ENCODE results near the gene HOXA6.

HOXA6 gene

GRCh38 chr7:27148756-27149641, 1.4 kb upstream of the HOXA6 start:
- Mint-ChIP-seq H3K9me3 (no peaks in the 10 kb centered on the region), H3K36me3 (ENCODE audit: low read depth) (peaks cover 68% of the 10 kb centered on the region), H3K27ac (peak overlapping the region; percentile 97 to 100 (median 99)), H3K4me1 (peaks cover 60% of the 10 kb centered on the region), H3K27me3 (ENCODE audit: low read depth) (no peaks in the 10 kb centered on the region), H3K4me3 (peak overlapping the region; percentile 95 to 98 (median 96))
- no peak for TF ChIP-seq CTCF (IDR thresholded peaks at IDR 0.05; ENCODE audit: unreplicated experiment in 3 of 3)

- Mint-ChIP-seq H3K4me3 (peak overlapping the region; percentile 95 to 98 (median 96)), H3K4me1 (peaks cover 59% of the 10 kb centered on the region), H3K36me3 (ENCODE audit: low read depth) (peaks cover 71% of the 10 kb centered on the region), H3K27me3 (ENCODE audit: low read depth) (no peaks in the 10 kb centered on the region), H3K27ac (peak overlapping the region; percentile 97 to 100 (median 99)), H3K9me3 (no peaks in the 10 kb centered on the region)
- TF ChIP-seq CTCF (IDR thresholded peaks at IDR 0.05; ENCODE audit: unreplicated experiment in 3 of 3) = no peak
Observed at GRCh38 chr7:27148031-27148755, 619 bp upstream of the HOXA6 start.

DNA sequence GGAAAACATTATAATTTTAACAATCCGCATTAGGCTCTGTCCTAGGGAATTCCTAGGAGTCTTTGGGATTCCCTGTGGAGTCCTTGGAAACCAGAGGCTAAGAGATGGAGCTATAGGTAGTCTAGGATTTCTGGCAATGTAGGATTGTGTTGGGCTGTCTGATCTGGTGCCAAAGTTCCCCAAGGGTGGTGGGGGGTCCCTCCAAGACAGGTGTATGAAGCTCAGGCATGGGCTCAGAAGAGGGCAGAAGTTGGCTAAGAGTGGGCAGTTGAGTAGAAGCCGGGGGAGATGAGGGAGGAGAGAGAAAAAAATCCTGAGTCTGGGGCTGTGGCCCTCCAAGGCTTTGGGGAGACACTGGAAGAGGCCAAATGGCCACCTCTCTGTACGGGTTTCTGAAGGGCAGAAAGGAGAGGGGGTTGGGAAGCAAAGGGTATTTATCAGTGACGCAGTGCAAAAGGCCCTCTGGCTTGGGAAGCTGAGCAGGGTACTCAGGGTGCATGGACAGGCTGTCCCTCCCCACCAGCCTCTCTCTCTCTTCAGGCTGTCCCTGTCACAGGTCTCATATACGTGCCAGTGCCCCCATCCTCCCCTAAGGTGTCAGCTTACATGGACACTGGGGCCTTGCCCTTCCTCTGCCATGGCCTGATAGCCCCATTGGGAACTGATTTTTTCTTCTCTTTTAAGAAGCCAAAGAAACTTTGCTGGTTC, 929 bp downstream of the HOXA6 start:
- peak overlapping the region; percentile 97 to 100 (median 99) for H3K27ac Mint-ChIP-seq
- peaks cover 8% of the 10 kb centered on the region for H3K27me3 Mint-ChIP-seq (ENCODE audit: low read depth)
- no peaks in the 10 kb centered on the region for H3K9me3 Mint-ChIP-seq
- peaks cover 82% of the 10 kb centered on the region for H3K36me3 Mint-ChIP-seq (ENCODE audit: low read depth)
- H3K4me3 Mint-ChIP-seq = peak overlapping the region; percentile 95 to 98 (median 96)
- TF ChIP-seq CTCF (IDR thresholded peaks at IDR 0.05; ENCODE audit: unreplicated experiment in 3 of 3) = no peak
- H3K4me1 Mint-ChIP-seq = peaks cover 61% of the 10 kb centered on the region

GRCh38 chr7:27145914-27146412, 1.6 kb downstream of the HOXA6 start:
- H3K9me3 Mint-ChIP-seq = no peaks in the 10 kb centered on the region
- H3K36me3 Mint-ChIP-seq (ENCODE audit: low read depth) = peaks cover 83% of the 10 kb centered on the region
- H3K4me1 Mint-ChIP-seq = peaks cover 68% of the 10 kb centered on the region
- TF ChIP-seq CTCF (IDR thresholded peaks at IDR 0.05; ENCODE audit: unreplicated experiment in 3 of 3) = no peak
- H3K27me3 Mint-ChIP-seq (ENCODE audit: low read depth) = peaks cover 10% of the 10 kb centered on the region
- peak overlapping the region; percentile 95 to 98 (median 96) for H3K4me3 Mint-ChIP-seq
- H3K27ac Mint-ChIP-seq = peak overlapping the region; percentile 97 to 100 (median 99)

DNA sequence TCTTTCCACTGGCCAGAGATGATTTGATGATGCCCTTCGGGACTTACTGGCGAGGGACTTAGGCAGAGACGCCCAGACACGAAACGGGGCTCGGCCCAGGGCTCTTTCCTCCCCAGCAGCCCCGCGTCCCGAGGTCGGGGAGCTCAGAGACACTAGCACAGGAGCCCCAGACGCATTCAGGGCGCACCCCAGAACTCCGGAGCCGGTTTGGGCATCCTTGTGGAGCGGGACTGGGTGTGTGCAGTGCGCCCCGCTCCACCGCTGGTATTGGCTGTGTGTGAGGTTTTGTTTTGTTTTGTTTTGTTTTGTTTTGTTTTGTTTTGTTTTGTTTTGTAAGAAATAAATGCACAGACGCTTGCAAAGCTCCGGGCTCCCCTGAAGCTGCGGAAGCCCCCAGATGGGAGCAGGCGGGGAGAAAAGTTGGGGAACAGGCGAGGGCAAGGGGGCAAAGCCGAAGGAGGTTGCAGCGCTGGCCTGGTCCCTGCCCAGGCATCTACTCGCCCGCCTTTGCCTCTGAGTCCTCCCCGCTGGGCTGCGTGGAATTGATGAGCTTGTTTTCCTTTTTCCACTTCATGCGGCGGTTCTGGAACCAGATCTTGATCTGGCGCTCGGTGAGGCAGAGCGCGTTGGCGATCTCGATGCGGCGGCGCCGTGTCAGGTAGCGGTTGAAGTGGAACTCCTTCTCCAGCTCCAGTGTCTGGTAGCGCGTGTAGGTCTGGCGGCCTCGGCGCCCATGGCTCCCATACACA, 2.2 kb downstream of the HOXA6 start:
- Mint-ChIP-seq H3K4me3 (peak overlapping the region; percentile 95 to 98 (median 96)), H3K27ac (peak overlapping the region; percentile 97 to 100 (median 99)), H3K9me3 (no peaks in the 10 kb centered on the region), H3K27me3 (ENCODE audit: low read depth) (peaks cover 10% of the 10 kb centered on the region), H3K36me3 (ENCODE audit: low read depth) (peaks cover 83% of the 10 kb centered on the region), H3K4me1 (peaks cover 71% of the 10 kb centered on the region)
- TF ChIP-seq CTCF (IDR thresholded peaks at IDR 0.05; ENCODE audit: unreplicated experiment in 3 of 3) = no peak
